ENCODE data around the gene CNGB1. TPM values are rescaled to one million over a fixed set of nuclear protein-coding genes. Genes with fewer than 3 reads are reported as not detected.

Gene CNGB1
- total and polyA plus RNA-seq, 10 donors: 0.02 to 0.12 TPM; not detected in 8

GRCh38 chr16:57844416-57845030, 126.4 kb downstream of the CNGB1 start:
- Histone ChIP-seq H3K9me3 (no peaks in the 10 kb centered on the region), H3K36me3 (no peaks in the 10 kb centered on the region), H3K27me3 (replicated peaks in 1 of 7) (no peaks in the 10 kb centered on the region), H3K4me1 (no peaks in the 10 kb centered on the region), H3K27ac (no peak overlapping the region), H3K4me3 (no peak overlapping the region)
- intact Hi-C loops (cut with DNase I; ENCODE audit: low total_unique reads): no loop called here
- 91 to 95% (median 94%) methylated on average over 9 to 10 of the region's 10 CpGs for WGBS, 5 donors
- TF ChIP-seq POLR2AphosphoS5 (IDR thresholded peaks at IDR 0.05) (no peak), POLR2A (IDR thresholded peaks at IDR 0.05) (no peak)
- TF ChIP-seq, protein P1, sequence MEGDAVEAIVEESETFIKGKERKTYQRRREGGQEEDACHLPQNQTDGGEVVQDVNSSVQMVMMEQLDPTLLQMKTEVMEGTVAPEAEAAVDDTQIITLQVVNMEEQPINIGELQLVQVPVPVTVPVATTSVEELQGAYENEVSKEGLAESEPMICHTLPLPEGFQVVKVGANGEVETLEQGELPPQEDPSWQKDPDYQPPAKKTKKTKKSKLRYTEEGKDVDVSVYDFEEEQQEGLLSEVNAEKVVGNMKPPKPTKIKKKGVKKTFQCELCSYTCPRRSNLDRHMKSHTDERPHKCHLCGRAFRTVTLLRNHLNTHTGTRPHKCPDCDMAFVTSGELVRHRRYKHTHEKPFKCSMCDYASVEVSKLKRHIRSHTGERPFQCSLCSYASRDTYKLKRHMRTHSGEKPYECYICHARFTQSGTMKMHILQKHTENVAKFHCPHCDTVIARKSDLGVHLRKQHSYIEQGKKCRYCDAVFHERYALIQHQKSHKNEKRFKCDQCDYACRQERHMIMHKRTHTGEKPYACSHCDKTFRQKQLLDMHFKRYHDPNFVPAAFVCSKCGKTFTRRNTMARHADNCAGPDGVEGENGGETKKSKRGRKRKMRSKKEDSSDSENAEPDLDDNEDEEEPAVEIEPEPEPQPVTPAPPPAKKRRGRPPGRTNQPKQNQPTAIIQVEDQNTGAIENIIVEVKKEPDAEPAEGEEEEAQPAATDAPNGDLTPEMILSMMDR (IDR thresholded peaks at IDR 0.05 in 8 of 11, conservative IDR thresholded peaks at IDR 0.05 in 3 of 11): no peak
- peak; percentile 56 for DNase-seq

DNA sequence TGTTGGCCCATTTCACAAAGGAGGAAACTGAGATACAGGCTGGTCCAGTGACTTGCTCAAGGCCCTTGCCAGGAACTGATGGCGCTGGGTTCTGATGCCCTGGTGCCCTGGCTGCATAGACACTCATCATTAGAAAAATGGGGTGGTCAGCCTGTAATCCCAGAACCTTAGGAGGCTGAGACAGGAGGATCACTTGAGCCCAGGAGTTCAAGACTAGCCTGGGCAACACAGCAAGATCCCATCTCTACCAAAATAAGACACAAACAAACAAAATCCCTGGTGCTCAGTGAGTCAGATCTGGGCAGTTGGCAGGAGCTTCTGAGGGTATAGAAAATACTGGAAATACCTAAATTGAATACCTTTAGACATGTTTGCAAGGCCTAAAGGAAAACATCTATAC, 127.5 kb downstream of the CNGB1 start:
- H3K27ac ChIP-seq: no peak overlapping the region
- no peaks in the 10 kb centered on the region for H3K4me1 ChIP-seq
- H3K36me3 ChIP-seq: no peaks in the 10 kb centered on the region
- 33 to 100% (median 94%) methylated on average over 1 of the region's 1 CpG for WGBS, 5 donors
- H3K4me3 ChIP-seq: no peak overlapping the region
- DNase-seq: peak; percentile 47
- H3K9me3 ChIP-seq: no peaks in the 10 kb centered on the region
- TF ChIP-seq POLR2AphosphoS5 (IDR thresholded peaks at IDR 0.05) (no peak), POLR2A (IDR thresholded peaks at IDR 0.05) (no peak)
- TF ChIP-seq, protein P1 (IDR thresholded peaks at IDR 0.05 in 8 of 11, conservative IDR thresholded peaks at IDR 0.05 in 3 of 11): no peak
- intact Hi-C loops (cut with DNase I; ENCODE audit: low total_unique reads): no loop called here
- no peaks in the 10 kb centered on the region for H3K27me3 ChIP-seq (replicated peaks in 1 of 7)

- Histone ChIP-seq H3K4me1 (no peaks in the 10 kb centered on the region), H3K4me3 (no peak overlapping the region), H3K36me3 (no peaks in the 10 kb centered on the region), H3K27ac (no peak overlapping the region), H3K27me3 (replicated peaks in 1 of 7) (no peaks in the 10 kb centered on the region), H3K9me3 (no peaks in the 10 kb centered on the region)
- WGBS, 5 donors: 88 to 94% (median 91%) methylated on average over 5 of the region's 5 CpGs
- TF ChIP-seq, protein P1 (IDR thresholded peaks at IDR 0.05 in 8 of 11, conservative IDR thresholded peaks at IDR 0.05 in 3 of 11): no peak
- TF ChIP-seq POLR2A (IDR thresholded peaks at IDR 0.05) (no peak), POLR2AphosphoS5 (IDR thresholded peaks at IDR 0.05) (no peak)
- intact Hi-C loops (cut with DNase I; ENCODE audit: low total_unique reads): no loop called here
- DNase-seq: peak; percentile 15
These were observed 128.3 kb downstream of the CNGB1 start for GRCh38 chr16:57842601-57843000.

DNA sequence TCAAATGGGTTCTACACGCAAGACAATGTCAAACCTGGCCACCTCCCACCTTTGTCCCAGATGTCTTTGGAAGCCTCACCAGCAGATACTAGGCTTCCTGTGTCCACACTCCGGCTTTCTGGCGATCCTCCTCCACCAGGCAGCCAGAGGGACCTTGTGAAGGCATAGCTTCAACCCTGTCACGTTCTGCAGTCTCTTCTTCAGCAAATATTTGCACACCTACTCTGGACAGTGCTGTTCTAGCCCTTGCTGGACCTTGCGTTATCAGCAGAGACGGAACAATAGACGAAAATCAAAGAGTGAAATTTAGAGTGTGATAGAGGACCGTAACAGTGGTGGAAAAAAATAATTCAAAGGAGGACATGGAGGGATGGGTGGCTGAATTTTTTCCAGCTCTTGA, 130.1 kb downstream of the CNGB1 start:
- Histone ChIP-seq H3K9me3 (no peaks in the 10 kb centered on the region), H3K36me3 (no peaks in the 10 kb centered on the region), H3K27me3 (replicated peaks in 1 of 7) (peaks cover 0 to 5% (median 0%) of the 10 kb centered on the region in 7 donors), H3K4me1 (no peaks in the 10 kb centered on the region), H3K27ac (no peak overlapping the region), H3K4me3 (no peak overlapping the region)
- WGBS, 5 donors: 86 to 94% (median 92%) methylated on average over 8 of the region's 8 CpGs
- TF ChIP-seq POLR2A (IDR thresholded peaks at IDR 0.05) (no peak), POLR2AphosphoS5 (IDR thresholded peaks at IDR 0.05) (no peak)
- TF ChIP-seq, protein P1 (IDR thresholded peaks at IDR 0.05 in 8 of 11, conservative IDR thresholded peaks at IDR 0.05 in 3 of 11): no peak
- peak; percentile 30 for DNase-seq
- intact Hi-C loops (cut with DNase I; ENCODE audit: low total_unique reads): no loop called here
